ENCODE measurements around the gene CYB5R4. TPM values are rescaled to one million over a fixed set of nuclear protein-coding genes. Genes with fewer than 3 reads are reported as not detected.

CYB5R4 gene
- total RNA-seq, 2 donors from 2014 or later = 4.0 to 9.6 TPM

DNA sequence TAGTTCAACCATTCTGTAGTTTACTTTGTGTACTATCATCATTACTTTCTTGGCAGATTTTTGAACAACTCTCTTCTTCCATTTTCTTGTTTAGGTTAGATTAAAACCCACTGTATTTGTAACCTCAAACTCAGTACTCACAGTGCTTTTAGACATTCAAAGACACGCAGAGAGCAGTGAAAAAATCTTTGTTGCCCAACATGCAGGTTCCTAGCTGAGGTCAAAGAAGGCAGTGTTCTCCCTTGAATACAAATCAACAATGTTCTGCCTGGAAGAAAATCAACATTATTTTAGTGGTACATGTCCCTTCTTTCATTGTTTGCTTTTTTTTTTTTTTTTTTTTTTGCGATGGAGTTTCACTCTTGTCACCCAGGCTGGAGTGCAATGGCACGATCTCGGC, 11.2 kb downstream of the CYB5R4 start:
- H3K4me3 ChIP-seq = no peak overlapping the region
- 90 to 96% methylated on average over 4 of the region's 4 CpGs for WGBS, 2 donors
- H3K27me3 ChIP-seq = no peaks in the 10 kb centered on the region
- H3K9me3 ChIP-seq = no peaks in the 10 kb centered on the region
- H3K27ac ChIP-seq = no peak overlapping the region
- H3K4me1 ChIP-seq = no peaks in the 10 kb centered on the region
- ATAC-seq (no peak), DNase-seq (no peak)
- no peaks in the 10 kb centered on the region for H3K36me3 ChIP-seq (replicated peaks in 1 of 2; ENCODE audit: insufficient read depth in 1 of 2, low read depth in 2 of 2)
- TF ChIP-seq CTCF (IDR thresholded peaks at IDR 0.05) (no peak), POLR2A (IDR thresholded peaks at IDR 0.05) (no peak)
- intact Hi-C loops (cut with DNase I) = no loop called here

DNA sequence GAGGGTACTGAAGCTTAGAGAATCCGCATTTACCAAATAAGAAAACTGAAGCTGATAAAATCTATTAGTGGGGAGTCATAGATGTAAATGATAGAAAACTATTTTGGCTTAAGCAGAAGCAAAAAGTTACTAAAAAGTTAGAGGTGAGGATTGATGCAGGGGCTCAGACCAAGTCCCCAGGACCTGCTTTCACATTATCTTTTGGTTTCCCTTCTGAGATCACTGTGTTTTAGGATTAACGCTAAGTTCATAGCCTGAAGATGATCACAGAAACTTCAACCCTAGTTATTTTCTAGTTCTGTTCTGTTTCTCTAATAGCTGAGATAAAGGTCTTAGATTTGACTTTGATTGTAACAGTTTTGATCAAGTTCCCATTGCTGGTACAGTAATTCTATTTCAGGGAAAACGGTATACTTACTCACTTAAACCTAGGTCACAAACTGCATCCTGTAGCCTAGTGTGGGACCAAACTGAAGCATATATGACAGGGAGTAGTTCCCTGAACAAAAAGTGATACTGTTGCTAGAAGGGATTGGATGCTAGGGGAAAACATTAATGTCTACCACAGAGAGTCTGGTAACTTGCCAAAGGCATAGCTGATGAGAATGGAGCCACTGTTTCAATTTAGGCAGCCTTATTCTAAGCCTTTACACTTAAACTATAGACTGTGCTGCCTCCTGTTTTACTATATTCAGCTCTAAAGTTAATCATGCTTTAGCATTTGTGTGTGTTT, 13.1 kb downstream of the CYB5R4 start:
- Histone ChIP-seq H3K27ac (no peak overlapping the region), H3K4me3 (no peak overlapping the region), H3K4me1 (no peaks in the 10 kb centered on the region), H3K9me3 (no peaks in the 10 kb centered on the region), H3K36me3 (replicated peaks in 1 of 2; ENCODE audit: insufficient read depth in 1 of 2, low read depth in 2 of 2) (no peaks in the 10 kb centered on the region), H3K27me3 (no peaks in the 10 kb centered on the region)
- intact Hi-C loops (cut with DNase I) = no loop called here
- DNase-seq (no peak), ATAC-seq (no peak)
- 85 to 94% methylated on average over 3 of the region's 3 CpGs for WGBS, 2 donors
- TF ChIP-seq CTCF (IDR thresholded peaks at IDR 0.05) (no peak), POLR2A (IDR thresholded peaks at IDR 0.05) (no peak)

DNA sequence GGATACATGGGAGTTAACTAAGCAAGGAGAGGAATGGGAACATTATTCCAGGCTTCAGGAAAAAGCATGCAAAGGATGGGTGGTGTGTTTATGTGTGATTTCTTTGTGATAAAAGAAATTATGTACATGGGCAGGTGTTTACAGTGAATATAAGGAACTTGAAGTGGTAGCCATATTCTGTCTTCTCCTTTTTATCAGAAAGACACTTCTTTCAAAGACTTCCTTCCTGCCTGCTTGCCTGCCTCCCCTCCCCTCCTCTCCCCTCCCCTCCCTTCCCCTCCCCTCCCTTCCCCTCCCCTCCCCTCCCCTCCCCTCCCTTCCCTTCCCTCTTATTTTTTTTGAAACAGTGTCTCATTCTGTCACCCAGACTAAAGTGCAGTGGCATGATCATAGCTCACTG, 14.4 kb downstream of the CYB5R4 start:
- Histone ChIP-seq H3K27me3 (no peaks in the 10 kb centered on the region), H3K4me1 (no peaks in the 10 kb centered on the region), H3K27ac (no peak overlapping the region), H3K36me3 (replicated peaks in 1 of 2; ENCODE audit: insufficient read depth in 1 of 2, low read depth in 2 of 2) (no peaks in the 10 kb centered on the region), H3K4me3 (no peak overlapping the region), H3K9me3 (no peaks in the 10 kb centered on the region)
- no peak for TF ChIP-seq POLR2A (IDR thresholded peaks at IDR 0.05)
- TF ChIP-seq CTCF (IDR thresholded peaks at IDR 0.05) = no peak
- ATAC-seq (no peak), DNase-seq (no peak)
- intact Hi-C loops (cut with DNase I) = no loop called here

- TF ChIP-seq CTCF (IDR thresholded peaks at IDR 0.05) (no peak), POLR2A (IDR thresholded peaks at IDR 0.05) (no peak)
- WGBS, 2 donors = 90 to 91% methylated on average over 6 of the region's 6 CpGs
- ATAC-seq = no peak
- Histone ChIP-seq H3K9me3 (no peaks in the 10 kb centered on the region), H3K4me3 (no peak overlapping the region), H3K27ac (no peak overlapping the region), H3K36me3 (replicated peaks in 1 of 2; ENCODE audit: insufficient read depth in 1 of 2, low read depth in 2 of 2) (no peaks in the 10 kb centered on the region), H3K27me3 (no peaks in the 10 kb centered on the region), H3K4me1 (no peaks in the 10 kb centered on the region)
- DNase-seq = no peak
- intact Hi-C loops (cut with DNase I) = no loop called here
These were observed 16.4 kb downstream of the CYB5R4 start for GRCh38 chr6:83875843-83876242.
